Mesodermal cell (in vitro differentiated cells): ENCODE results near the gene PEMT.

Experiments
- H3K27ac ChIP-seq: 2 replicates; pipeline ENCODE4 v1.7.0; 2013; ENCODE audit warnings: mild to moderate bottlenecking, low read depth, low read length, moderate library complexity; ENCODE audit not compliant: severe bottlenecking
- H3K36me3 ChIP-seq: 2 replicates; pipeline ENCODE4 v1.7.1; 2013; ENCODE audit warnings: mild to moderate bottlenecking, low read length, moderate library complexity; ENCODE audit not compliant: control insufficient read depth, insufficient read depth
- H3K4me1 ChIP-seq: one replicate; pipeline ENCODE4 v1.7.1; 2013; ENCODE audit warnings: mild to moderate bottlenecking, low read length; ENCODE audit not compliant: insufficient read depth, control insufficient read depth, poor library complexity, severe bottlenecking
- H3K4me3 ChIP-seq: 2 replicates; pipeline ENCODE4 v1.7.0; 2013; ENCODE audit warnings: low read length, control low read depth, mild to moderate bottlenecking; ENCODE audit not compliant: insufficient read depth, poor library complexity, severe bottlenecking; ENCODE audit errors: extremely low read depth
- H3K9me3 ChIP-seq: 2 replicates; pipeline ENCODE4 v1.7.1; 2013; ENCODE audit warnings: mild to moderate bottlenecking, low read length, moderate library complexity; ENCODE audit not compliant: control insufficient read depth
- WGBS, 2 experiments: methylation state at CpG; one replicate each; pipeline ENCODE4 v1.1.5; 2013; ENCODE audit warnings: missing lambda C conversion rate in 2 of 2; ENCODE audit not compliant: insufficient coverage in 2 of 2; 5-methylcytosine and 5-hydroxymethylcytosine counted together

PEMT gene

GRCh38 chr17:17519886-17520285 lies 71.6 kb downstream of the PEMT start:
- no peak overlapping the region for H3K4me3 ChIP-seq
- H3K4me1 ChIP-seq, result peaks cover 29% of the 10 kb centered on the region
- no peaks in the 10 kb centered on the region for H3K36me3 ChIP-seq
- WGBS, 2 experiments, result 95 to 96% methylated on average over 5 to 6 of the region's 10 CpGs
- H3K9me3 ChIP-seq, result no peaks in the 10 kb centered on the region
- no peak overlapping the region for H3K27ac ChIP-seq

GRCh38 chr17:17518951-17519350 lies 72.6 kb downstream of the PEMT start:
- H3K4me1 ChIP-seq, result peaks cover 37% of the 10 kb centered on the region
- H3K9me3 ChIP-seq, result no peaks in the 10 kb centered on the region
- no peak overlapping the region for H3K4me3 ChIP-seq
- H3K27ac ChIP-seq, result no peak overlapping the region
- 94 to 100% methylated on average over 4 to 5 of the region's 5 CpGs for WGBS, 2 experiments
- H3K36me3 ChIP-seq, result no peaks in the 10 kb centered on the region

DNA sequence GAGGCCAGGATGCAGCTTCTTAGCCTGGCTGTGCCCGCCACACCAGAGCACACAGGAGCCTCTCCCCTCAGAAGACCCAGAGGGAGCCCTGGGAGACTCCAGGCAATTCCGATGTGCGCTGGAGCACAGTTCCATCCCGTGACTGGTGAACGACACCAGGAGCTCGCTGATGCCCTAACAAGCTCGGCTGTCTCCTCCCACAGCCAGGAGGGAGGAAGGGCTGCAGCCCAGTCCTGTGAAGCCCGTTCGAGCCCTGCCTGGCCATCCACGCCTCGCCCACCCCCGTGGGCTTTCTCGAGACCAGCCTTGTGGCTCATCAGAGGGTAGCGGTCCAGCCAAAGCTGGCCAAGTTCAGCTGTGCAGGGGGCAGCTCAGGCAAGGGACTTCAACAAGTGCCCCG lies 73.5 kb downstream of the PEMT start:
- H3K4me1 ChIP-seq, result peaks cover 35% of the 10 kb centered on the region
- no peaks in the 10 kb centered on the region for H3K36me3 ChIP-seq
- H3K27ac ChIP-seq, result no peak overlapping the region
- no peaks in the 10 kb centered on the region for H3K9me3 ChIP-seq
- no peak overlapping the region for H3K4me3 ChIP-seq
- WGBS, 2 experiments, result 83 to 86% methylated on average over 14 to 15 of the region's 15 CpGs

DNA sequence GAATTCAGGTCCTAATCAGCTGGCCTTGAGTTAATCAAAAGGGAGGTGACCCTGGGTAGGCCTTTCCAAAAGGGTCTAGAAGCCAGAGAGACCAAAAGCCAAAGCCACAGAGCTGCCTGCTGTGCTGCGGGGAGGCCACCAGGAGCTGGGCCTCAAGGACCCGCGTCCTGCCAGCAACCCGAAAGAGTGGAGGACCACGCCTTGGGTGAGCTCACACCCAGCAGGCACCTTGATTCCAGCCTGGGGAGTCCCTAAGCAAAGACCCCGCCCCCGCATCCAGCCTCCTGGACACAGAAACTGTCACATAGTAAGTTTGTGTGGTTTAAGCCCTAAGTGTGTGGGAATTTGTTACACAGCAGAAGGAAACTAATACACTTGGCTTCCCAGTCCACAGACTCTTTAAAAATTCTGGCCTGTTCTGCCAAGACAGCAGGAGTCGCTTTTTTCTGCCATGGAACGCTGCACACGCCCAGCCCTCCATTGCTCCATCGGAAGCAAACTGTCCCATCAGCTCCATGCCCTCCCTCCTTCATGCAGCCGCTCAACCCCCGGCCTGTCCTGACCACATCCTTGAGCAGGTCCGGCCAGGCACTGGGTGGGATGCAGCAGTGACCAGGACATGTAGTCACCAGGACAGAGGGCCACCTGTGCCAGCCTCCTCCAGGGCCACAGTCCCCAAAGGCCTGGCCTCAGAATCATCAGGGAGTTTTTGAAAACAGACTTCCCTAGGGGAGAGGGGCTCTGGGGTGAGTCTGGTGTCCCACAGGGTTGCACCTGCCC lies 74.4 kb downstream of the PEMT start:
- H3K4me1 ChIP-seq, result peaks cover 30% of the 10 kb centered on the region
- no peak overlapping the region for H3K4me3 ChIP-seq
- H3K27ac ChIP-seq, result no peak overlapping the region
- 85 to 87% methylated on average over 12 to 14 of the region's 14 CpGs for WGBS, 2 experiments
- no peaks in the 10 kb centered on the region for H3K36me3 ChIP-seq
- no peaks in the 10 kb centered on the region for H3K9me3 ChIP-seq

- peak overlapping the region; percentile 61 for H3K27ac ChIP-seq
- 82 to 84% methylated on average over 18 to 21 of the region's 21 CpGs for WGBS, 2 experiments
- H3K9me3 ChIP-seq, result no peaks in the 10 kb centered on the region
- no peak overlapping the region for H3K4me3 ChIP-seq
- no peaks in the 10 kb centered on the region for H3K36me3 ChIP-seq
- H3K4me1 ChIP-seq, result peaks cover 30% of the 10 kb centered on the region
Observed at GRCh38 chr17:17515934-17516930, 75.3 kb downstream of the PEMT start.

- H3K27ac ChIP-seq, result peak overlapping the region; percentile 61
Observed at GRCh38 chr17:17514993-17515933, 76.2 kb downstream of the PEMT start.

GRCh38 chr17:17514361-17514992 lies 77.0 kb downstream of the PEMT start:
- 84 to 85% methylated on average over 9 to 11 of the region's 16 CpGs for WGBS, 2 experiments
- no peaks in the 10 kb centered on the region for H3K9me3 ChIP-seq
- H3K27ac ChIP-seq, result peak overlapping the region; percentile 61
- no peaks in the 10 kb centered on the region for H3K36me3 ChIP-seq
- no peak overlapping the region for H3K4me3 ChIP-seq
- H3K4me1 ChIP-seq, result peaks cover 33% of the 10 kb centered on the region

More at GRCh38 chr17:17514993-17515933, 76.2 kb downstream of the PEMT start:
- Histone ChIP-seq H3K9me3 (no peaks in the 10 kb centered on the region), H3K4me1 (peaks cover 32% of the 10 kb centered on the region), H3K4me3 (no peak overlapping the region), H3K36me3 (no peaks in the 10 kb centered on the region)
- WGBS, 2 experiments, result 66 to 67% methylated on average over 18 to 19 of the region's 21 CpGs

GRCh38 chr17:17513626-17514025 lies 77.9 kb downstream of the PEMT start:
- Histone ChIP-seq H3K4me1 (peaks cover 33% of the 10 kb centered on the region), H3K9me3 (no peaks in the 10 kb centered on the region), H3K27ac (no peak overlapping the region), H3K36me3 (no peaks in the 10 kb centered on the region), H3K4me3 (no peak overlapping the region)
- 95% methylated on average over 4 to 7 of the region's 7 CpGs for WGBS, 2 experiments

GRCh38 chr17:17512866-17513265 lies 78.6 kb downstream of the PEMT start:
- 89 to 94% methylated on average over 3 to 4 of the region's 5 CpGs for WGBS, 2 experiments
- no peak overlapping the region for H3K27ac ChIP-seq
- H3K36me3 ChIP-seq, result no peaks in the 10 kb centered on the region
- no peak overlapping the region for H3K4me3 ChIP-seq
- peaks cover 33% of the 10 kb centered on the region for H3K4me1 ChIP-seq
- H3K9me3 ChIP-seq, result no peaks in the 10 kb centered on the region
